HG03066 (cell line): ENCODE data around the gene ALG12.

ENCODE experiments used
- ATAC-seq: cut with Tn5 transposase; IDR thresholded peaks from one replicate; pipeline ENCODE4 v1.9.1; 2021; ENCODE audit warnings: low read depth; ENCODE audit not compliant: unreplicated experiment

Gene ALG12

DNA sequence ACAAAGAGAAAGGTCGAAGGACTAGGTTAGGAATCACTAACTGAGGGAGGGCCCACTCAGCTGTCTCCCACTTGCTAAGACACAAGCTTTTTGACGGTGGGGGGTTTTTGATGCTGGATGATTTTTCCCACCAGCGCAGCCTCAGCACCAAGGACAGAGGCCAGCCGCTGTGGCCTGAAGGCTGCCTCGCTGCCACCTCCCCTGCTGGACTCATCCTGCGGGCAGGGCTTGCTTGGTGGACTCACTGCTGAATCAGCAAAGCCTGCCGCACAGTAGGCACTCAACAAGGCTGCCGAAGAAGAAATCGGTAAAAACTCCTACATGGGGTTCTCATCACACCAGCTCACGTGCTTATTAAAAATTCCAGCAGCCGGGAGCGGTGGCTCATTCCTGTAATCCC is 2.6 kb downstream of the ALG12 start:
- ATAC-seq = no peak

DNA sequence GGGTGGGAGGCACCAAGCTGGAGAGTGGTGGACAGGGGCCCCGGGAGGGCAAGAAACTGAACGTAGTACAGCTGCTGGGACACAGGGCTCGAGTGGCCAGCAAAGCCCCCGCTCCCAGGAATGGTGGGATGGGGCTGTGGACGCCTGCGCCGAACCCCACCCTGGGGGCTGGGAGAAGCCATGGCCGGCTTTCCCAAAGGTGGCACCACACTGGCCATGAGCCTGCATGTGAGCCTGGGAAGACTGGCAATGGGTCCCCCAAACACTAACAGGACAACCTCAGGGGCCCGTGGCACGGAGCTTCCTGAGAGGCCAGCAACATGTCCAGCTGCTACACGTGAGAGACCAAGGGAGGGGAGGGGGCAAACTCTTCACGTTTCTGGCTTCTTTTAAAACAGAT is 4.0 kb downstream of the ALG12 start:
- ATAC-seq = no peak

DNA sequence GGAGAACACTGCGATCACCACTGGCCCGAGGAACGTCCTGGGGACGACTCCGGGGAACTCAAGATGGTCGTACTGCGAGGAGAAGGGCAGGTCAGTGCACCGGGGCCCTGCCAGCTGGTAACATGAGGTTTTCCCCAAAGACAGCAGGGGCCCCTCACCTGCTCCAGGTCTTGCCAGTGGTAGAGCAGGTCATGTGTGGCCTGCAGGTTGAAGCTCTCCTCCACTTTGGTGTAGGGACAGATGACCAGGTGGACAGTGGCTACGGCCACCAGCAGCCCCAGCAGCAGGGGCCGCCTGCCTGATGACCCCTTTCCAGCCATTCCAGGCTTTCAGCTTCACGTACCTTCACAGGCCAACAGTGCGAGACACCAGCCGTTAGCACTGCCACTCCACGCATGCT is 4.8 kb downstream of the ALG12 start:
- no peak for ATAC-seq

DNA sequence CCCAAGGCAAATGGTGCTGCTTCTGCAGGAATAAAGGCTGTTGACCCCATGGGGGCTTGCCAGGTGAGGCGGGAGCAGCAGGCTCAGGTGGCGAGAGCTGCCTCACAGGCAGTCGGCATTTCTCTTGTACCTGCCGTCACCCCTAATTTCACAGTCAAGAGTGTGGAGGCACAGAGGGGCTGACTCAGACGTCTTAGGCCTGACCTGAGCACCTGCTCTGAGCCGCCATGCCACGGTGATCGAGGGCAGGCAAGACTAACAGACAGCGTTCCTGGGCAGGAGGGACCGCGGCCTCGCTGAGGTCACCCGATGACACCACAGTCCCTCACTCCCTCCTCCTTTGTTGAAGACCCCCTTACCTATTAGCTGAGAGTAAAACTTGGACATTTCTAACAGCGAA is 5.2 kb downstream of the ALG12 start:
- no peak for ATAC-seq

DNA sequence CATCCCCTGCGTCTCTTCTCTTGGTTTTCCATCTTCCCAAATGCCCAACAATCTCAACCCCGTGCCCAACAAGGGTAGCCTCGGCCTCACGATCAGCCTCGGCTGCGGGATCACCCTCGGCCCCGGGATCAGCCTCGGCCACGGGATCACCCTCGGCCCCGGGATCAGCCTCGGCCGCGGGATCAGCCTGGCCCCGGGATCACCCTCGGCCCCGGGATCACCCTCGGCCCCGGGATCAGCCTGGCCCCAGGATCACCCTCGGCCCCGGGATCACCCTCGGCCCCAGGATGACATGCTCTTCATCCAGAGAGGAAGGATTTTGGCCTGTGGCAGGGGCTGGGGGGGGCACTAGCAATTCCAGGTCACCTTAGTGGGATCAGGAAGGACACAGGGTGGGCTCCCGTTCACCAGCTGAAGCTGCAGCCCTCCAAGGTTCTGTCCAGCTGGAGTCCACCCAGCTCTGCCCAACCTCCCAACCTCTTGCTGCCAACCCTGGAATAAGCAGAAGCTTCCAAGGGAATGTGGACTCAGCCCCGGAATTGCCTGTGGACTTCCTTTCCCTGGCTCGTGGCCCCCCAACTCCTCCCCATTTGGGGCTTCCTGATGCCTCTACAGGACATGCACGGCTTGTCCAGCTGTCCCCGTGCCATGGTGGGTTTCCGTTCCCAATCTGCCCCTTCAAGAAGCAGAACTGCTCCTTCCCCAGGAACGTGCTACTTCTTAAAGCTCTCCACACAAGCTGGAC is 6.2 kb downstream of the ALG12 start:
- no peak for ATAC-seq

DNA sequence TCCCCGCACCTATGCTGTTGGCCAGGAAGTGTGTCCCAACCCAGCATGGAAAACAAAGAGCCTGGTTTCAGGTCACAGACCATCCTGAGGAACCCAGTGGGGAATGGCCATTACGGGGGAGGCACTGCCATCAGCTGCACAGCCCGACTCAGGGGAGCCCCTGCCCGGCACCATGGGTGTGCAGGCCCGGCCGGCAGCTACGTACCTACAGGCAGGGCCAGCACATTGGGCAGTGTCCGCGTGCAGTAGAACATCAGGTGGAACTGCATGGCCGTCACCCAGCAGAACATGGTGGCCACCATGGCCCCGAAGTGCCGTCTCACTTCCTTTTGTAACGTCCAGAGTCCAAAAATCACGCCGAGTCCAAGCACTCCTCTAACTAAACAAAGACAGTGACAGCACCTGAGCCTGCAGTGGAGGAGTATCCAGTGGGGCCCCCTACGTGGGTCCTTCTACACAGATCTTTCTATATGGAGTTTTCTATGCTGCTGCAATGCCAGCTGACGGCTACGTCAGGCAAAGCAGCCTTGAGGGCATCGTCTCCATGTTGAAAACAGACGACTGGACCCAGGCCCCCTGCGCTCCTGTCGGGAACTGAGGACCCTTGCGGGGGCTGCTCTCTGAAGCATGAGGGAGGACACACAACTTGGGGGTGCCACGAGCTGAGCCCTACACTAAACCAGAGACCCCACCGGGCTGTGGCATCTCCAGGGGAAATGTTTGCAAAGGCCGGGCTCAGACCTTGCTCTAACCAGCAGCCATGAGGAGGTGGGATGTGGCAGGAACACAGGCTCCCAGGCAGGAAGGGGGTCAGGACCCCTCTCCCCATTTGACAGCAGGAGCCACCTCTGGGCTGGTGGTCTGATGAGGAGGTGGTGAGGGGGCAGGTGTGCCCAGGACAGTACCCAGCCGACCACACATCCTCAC is 7.7 kb downstream of the ALG12 start:
- ATAC-seq = no peak

DNA sequence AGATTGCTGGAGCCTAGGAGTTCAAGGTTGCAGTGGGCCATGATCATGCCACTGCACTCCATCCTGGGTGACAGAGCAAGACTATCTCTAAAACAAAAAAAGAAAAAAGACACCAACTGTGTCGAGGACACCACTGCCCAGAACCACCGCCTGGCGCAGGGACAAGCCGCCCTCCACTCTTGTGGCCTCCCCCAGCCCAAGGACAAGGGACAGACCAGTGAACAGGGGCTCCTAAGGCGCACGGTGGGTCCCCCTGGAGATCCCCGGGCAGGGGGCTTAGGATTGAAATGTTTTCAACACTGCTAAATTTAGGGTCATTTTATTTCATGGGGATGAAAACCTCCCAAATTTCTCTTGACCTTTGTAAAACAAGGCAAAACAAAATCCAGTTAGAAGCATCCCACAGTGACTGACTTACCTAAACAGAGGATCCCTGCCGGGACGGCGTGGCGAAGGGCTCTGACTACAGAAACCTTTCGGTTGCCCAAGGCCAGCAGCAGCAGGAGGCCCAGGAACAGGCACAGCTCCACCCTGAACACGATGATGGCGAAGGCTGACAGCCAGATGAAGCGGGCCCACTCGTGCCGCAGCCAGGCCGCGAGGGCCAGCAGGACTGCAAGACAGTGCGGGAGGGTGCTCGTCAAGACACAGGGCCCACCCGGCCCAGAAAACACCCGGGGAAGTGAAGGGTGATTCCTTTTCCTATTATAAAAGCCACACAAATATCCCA is 8.6 kb downstream of the ALG12 start:
- no peak for ATAC-seq

DNA sequence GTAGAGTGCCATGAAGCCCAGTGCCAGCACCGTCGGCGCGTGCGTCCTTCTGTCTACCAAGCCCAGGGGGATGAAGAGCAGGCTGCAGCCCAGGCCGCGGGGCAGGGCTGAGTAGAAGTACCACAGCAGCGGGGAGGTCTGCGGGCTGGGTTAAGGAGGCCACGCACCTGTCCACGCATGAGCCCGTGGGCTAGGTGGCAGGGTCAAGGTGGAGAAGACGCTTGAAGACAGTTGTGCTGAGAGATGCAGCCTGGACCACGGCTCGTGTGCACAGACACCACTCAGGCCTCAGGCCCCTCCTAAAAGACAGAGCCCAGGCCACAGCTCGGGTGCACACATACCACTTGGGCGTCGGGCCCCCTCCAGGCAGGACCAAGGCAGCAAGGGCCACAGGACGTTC is 10.4 kb downstream of the ALG12 start:
- ATAC-seq = no peak

DNA sequence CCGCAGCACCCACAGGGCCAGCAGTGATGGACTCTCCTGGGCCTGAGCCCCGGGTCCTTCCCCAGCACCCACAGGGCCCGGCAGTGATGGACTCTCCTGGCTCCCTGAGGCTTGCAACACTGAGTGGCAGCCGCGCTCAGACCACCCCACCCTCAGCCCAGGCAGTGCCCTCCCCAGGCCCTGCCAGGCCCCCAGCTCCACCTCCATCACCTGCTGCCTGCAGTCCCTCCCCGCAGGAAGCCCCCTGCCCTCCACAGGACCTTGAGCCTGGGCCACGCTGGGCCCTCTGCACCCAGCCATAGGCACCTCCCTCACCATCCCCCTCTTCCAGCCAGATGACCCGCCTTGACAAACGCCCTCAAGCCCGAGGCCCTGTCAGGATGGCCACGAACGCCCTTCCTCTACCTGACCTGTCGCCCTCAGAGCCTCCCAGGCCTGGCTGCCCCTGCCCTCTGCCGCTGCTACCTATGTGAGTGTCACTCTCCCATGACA is 11.4 kb downstream of the ALG12 start:
- no peak for ATAC-seq

DNA sequence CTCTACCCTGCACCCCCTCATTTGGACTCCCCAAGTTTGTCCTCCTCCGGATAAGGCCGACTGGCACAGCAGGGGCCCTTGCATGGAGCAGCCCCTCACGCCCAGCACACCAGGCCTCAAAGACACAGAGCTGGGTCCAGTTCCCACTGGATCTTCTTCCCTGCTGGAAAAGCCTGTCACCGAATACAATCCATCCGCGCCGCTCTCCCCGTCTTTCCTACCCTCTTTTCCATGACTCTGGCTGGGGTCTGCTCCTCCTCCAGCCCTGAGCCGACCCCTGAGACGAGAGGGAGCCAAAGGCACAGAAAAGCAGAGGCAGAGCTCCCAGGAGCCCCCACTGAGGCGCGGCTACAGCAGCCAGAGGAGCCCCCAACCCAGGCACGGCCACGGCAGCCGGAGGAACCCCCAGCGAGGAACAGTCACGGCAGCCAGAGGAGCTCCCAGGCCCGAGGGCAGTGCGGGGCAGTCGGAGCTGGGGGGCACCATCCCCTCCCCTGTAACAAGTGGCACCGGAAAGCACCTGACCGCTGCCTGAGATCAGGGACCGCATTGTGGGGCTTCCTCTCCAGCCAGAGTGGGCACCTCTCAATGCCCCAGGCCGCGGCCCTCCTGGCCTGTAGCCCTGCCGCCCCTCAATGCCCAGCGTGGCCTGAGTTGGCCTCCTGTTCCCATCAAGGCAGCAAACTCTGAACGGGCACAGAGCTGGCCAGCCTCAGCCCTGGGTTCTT is 12.0 kb downstream of the ALG12 start:
- ATAC-seq = no peak

DNA sequence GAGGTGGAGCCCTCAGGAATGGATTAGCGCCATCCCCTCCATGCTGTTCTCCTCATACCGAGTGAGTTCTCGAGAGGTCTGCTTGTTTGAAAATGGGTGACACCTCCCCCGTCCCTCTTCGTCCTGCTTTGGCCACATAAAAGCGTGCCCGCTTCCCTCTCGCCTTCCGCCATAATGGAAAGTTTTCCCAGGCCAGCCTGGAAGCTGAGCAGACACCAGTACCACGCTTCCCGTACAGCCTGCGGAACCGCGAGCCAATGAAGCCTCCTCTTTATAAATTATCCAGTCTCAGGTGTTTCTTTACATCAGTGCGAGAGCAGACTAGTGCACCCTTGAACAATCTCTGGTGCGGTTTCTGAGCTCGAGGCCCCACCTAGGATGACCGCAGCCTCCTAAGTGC is 12.8 kb downstream of the ALG12 start:
- no peak for ATAC-seq

DNA sequence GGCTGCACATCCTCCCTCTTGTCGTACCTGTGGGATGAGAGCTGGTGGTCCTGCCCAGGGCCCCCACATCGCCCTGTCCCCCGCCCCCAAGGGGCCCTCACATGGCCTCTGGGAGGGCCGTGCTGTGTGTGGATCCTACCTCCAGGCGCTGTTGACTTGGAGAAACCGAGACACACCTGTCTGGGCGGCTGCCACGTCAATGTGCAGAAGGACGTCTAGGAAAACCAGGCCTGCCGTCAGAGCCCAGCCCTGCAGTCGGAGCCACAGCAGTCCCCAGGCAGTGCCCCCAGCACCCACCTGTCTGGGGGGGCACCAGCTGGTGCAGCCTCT is 14.2 kb downstream of the ALG12 start:
- no peak for ATAC-seq

DNA sequence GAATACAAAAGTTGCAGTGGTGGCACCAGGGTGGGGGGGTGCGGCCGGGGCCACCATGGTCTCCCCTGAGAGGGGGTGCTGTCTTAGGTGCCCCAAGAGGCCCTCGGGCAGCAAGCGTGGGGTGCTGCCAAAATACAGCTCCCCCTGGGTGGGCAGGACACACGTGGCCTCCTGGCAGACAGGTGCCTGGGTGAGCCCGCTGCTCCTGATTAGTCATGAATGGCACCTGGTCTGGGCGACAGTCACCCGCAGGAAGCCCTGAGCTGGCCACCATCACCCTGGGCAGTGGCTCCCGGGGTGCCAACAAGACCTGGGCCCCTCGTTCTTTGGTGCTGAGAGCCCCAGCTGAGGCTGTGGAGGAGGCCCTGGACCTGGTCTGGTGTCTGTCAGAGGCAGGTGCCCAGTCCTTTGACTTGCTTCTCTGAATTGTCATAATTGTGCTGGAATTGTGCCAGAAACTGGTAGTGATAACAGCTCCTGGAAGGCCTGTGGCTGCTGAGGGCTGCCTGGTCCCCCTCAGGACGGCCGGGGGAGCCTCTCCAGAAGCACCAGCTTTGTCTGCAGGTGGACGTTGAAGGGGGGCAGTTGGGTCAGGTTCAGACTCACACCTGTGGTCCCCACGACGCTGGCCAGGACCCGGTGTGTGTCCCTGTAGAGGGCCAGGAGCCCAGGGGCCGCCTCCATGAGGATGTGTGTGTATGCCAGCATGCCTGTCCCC is 14.8 kb downstream of the ALG12 start:
- ATAC-seq = no peak

DNA sequence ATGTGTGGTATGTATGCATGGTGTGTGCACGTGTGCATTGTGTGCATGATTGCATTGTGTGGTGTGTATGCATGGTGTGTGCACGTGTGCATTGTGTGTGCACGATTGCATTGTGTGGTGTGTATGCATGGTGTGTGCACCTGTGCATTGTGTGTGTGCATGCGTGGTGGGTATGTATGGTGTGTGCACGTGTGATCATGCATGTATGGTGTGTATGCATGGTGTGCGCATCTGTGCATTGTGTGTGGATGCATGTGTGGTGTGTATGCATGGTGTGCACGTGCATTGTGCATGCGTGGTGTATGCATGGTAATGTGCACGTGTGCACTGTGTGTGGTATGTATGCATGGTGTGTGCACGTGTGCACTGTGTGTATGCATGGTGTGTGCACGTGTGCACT is 16.8 kb downstream of the ALG12 start:
- no peak for ATAC-seq

DNA sequence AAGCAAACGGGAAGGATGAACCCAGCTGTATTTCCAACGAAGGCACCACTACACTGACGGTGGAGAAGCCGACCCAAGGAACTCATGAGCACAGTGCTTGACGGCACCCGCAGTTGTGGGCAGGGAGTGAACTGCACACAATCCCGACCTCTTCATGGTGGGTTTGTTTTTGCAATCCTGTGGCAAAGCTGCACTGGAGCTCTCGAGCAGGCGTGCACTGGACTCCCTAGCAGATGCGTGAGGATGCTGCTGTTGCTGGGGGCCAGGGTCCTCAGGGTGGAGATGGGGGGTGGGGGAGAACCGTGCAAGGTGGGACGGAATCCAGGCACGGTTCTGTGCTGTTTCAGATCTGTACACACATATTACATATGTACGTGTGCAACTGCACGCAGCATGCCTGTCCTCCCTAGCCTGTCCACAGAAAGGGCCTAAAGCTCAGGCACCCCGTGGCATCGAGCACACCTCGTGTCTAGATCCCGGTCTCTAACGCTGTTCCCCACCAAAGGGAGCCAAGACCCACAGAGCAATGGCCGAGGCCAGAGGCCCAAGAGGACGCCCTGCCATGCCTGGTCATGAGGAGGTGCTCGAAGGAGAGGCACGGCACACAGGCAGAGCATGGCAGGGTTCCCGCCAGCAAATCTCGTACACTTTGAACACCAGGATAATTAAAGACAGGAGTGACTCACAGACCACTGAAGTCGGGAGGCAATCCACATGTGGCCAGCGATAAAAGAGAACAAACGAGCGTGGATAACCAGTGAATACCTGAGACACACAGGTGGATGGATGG is 17.6 kb downstream of the ALG12 start:
- ATAC-seq = no peak

DNA sequence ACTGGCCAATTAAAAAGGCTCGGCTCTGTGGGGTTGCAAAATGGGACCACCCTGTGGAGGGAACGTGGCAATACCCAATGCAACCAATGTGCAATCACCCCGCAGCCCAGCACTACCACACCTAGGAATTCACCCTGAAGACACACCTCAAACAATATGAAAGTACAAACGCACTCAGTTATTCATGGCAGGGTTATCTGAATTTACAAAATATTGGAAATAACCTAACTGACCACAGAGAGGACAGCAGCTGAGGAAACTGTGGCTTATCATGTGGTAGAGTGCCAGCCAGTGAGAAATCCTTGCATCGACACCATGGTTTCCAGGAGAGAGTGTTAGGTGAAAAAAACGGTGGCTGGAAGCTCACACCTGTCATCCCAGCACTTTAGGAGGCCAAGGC is 18.7 kb downstream of the ALG12 start:
- ATAC-seq = no peak

DNA sequence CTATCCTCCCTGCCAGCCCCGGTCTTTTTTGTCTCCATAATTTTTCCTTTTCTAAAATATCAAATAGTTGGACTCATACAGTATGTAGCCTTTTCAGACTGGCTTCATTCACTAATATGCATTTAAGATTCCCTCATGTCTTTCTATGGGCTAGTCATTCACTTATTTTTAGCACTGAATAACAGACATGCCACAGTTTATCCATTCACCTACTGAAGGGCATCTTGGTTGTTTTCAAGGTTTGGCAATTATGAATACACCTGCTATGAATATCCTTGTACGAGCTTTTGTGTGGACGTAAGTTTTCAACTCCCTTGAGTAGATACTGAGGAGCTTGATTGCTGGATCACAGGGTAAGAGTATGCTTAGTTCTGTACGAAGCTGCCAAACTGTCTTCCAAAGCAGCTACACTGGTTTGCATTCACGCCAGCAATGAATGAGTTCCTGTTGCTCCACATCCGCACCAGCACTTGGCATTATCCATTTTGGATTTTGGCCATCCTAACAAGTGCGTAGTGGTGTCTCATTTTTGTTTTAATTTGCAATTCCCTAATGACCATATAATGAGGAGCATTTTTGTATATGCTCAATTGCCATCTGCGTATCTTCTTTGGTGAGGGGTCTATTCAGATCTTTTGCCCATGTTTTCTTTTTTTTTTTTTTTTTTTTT is 21.1 kb downstream of the ALG12 start:
- no peak for ATAC-seq

DNA sequence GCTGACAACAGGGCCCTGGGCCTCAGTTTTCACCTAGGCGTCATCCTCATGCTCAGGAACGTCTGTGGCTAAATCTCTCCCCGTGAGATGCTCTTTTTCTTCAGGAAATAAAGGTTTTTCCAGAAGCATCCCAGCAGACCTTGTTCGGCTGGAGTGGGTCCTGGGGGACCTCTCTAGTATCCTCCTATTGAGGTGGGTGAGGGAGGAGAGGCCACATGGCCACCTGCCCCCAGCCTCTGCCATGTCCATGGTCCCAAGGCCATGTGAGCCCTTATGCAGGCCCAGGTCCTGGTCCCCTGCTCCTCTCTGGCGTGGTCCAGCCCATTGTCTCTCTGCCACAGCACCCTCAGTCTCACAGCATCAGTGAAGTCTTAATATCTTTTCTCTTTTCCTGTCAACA is 22.0 kb downstream of the ALG12 start:
- no peak for ATAC-seq
